SIG-M5 treated with dmso at 0.1 percent for 504 hours (cell line): ENCODE measurements around the gene TMEM165.

ENCODE experiments used
- DNase-seq: peaks from one replicate; lab custom pipeline; 2025; ENCODE audit not compliant: unreplicated experiment; lab: John Stamatoyannopoulos, UW

The TMEM165 gene

DNA sequence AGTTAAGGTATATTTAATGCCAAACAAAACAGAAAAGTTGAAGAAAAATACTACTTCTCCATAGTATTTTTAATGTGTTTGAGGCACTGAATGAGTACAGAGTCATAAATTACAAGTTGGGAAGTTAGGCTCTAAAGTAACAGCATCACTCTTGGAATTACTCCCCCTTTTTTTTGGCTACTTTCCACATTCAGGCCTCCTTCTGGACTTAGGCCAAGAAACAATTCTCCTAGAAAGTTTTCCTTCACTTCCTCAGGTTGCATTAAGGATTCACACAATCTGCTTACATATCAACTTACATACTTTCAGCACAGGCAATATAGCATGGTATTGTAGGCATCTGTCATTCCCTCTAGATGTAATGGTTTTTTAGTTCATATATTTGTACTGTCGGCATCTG is 52.1 kb downstream of the TMEM165 start:
- DNase-seq, result no peak

DNA sequence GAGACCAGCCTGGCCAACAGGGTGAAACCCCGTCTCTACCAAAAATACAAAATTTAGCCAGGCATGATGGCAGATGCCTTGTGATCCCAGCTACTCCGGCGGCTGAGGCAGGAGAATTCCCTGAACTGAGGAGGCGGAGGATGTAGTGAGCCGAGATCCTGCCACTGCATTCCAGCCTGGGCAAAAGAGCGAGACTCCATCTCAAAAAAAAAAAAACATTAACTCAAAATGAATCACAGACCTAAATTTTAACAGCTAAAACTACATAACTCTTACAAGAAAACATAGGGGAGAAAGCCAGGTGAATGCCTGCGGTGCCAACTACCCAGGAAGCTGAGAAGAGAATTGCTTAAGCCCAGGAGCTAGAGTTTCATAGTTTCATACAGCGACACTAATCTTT is 54.8 kb downstream of the TMEM165 start:
- no peak for DNase-seq

DNA sequence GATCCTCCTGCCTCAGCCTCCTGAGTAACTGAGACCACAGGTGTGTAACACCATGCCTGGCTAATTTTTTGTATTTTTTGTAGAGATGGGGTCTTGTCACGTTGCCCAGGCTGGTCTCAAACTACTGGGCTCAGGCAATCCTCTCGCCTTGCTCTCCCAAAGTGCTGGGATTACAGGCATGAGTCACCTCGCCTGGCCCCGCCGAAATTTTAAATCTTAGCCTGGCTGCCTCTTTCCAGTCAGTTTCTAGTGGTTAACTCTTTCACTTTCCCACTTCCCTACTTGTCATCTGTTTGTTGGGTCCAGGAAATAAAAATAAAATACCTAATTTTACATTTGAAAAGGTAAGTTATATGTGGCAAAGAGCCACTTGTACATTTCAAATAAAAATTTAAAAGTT is 62.4 kb downstream of the TMEM165 start:
- DNase-seq, result no peak

DNA sequence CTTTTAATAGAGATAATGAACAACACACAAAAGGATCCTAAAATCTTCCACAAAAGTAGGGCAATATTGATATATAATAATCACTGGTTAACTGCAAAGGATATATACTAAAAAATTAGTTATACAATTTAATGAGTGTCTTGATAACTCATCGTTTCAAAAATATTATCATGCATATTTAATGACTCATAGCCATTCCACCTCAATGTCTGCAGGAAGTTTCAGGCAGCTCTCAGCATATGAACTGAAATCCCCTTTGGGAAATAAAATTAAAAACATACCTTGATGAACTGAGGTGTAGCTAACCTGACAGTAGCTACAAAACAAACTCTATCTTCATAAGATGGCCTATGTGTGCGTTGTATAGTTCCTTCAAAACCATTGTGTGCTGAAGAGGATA is 62.9 kb downstream of the TMEM165 start:
- DNase-seq, result no peak

DNA sequence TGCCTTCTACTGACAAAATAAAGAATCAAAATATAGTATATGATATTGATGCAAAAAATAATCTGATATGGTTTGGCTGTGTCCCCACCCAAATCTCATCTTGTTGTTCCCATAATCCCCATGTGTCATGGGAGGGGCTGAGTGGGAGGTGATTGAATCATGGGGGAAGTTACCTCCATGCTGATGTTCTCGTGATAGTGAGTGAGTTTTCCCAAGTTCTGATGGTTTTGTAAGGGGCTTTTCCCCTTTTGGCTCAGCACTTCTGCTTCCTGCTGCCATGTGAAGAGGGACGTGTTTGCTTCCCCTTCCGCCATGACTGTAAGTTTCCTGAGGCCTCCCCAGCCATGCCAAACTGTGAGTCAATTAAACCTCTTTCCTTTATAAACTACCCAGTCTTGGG is 70.2 kb downstream of the TMEM165 start:
- no peak for DNase-seq

DNA sequence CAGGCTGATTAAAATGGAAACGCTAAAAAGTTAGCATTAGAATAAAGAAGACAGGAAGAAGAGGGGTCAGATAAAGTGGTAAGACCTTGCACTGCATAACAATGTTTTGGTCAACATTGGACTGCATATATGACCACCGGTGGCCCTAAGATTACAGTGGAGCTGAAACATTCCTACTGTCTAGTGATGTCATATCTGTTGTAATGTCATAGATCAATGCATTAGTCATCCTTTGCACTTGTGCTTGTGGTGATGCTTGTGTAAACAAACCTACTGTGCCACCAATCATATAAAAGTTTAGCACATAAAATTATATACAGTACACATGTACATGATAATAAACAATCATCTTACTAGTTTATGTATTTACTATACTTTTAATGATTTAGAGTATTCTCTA is 73.0 kb downstream of the TMEM165 start:
- no peak for DNase-seq

DNA sequence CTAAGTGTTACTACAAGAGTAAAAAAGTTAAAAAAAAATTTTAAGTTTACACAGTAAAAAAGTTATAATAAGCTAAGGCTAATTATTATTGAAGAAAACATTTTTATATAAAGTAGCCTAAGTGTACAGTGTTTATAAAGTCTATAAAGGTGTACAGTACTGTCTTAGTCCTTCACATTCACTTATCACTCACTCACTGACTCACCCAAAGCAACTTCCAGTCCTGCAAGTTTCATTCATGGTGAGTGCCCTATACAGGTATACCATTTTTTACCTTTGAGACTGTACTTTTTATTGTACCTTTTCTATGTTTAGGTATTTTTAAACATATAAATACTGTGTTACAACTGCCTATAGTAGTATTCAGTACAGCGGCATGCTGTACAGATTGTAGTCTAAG is 74.2 kb downstream of the TMEM165 start:
- DNase-seq, result no peak
